Kidney (tissue), 14 donors: ENCODE data around the gene DUS2. TPM values are rescaled to one million over a fixed set of nuclear protein-coding genes. Genes with fewer than 3 reads are reported as not detected.
"Not testable (repeated sequence)": the region's sequence is repeated elsewhere in the genome, so short reads cannot be mapped to it uniquely, and the experiment has no call there.

Source experiments
- DNase-seq, 5 donors: peaks; one replicate each; pipeline ENCODE4 v3.0.0-alpha.2; 2013 to 2020
- FAIRE-seq: peaks from 2 replicates; lab custom pipeline; 2012; peaks lifted over from hg19 to GRCh38; lab: Jason Lieb, UNC
- H3K27ac ChIP-seq, 2 donors: one replicate each; pipeline ENCODE4 v1.7.0; 2013; ENCODE audit warnings: low read depth in 2 of 2, low read length in 2 of 2, inconsistent platforms in 1 of 2
- H3K27me3 ChIP-seq: one replicate; pipeline ENCODE4 v1.7.1; 2013; ENCODE audit warnings: low read length, inconsistent platforms; ENCODE audit not compliant: control insufficient read depth, insufficient read depth
- H3K36me3 ChIP-seq, 3 donors: one replicate each; pipeline versions ENCODE4 v1.7.0 to v1.7.1; 2013; ENCODE audit warnings: low read length in 3 of 3, control low read depth in 1 of 3, inconsistent platforms in 1 of 3; ENCODE audit not compliant: insufficient read depth in 3 of 3, control insufficient read depth in 2 of 3
- H3K4me1 ChIP-seq, 3 donors: one replicate each; pipeline versions ENCODE4 v1.7.0 to v1.7.1; 2013; ENCODE audit warnings: low read length in 3 of 3, inconsistent platforms in 1 of 3, low read depth in 1 of 3; ENCODE audit not compliant: control insufficient read depth in 2 of 3, insufficient read depth in 2 of 3
- H3K4me3 ChIP-seq, 3 donors: one replicate each; pipeline versions ENCODE4 v1.7.0 to v1.8.1; 2013; ENCODE audit warnings: low read length in 3 of 3, control low read depth in 1 of 3, inconsistent platforms in 1 of 3
- H3K9ac ChIP-seq, 3 donors: one replicate each; pipeline versions ENCODE4 v1.7.0 to v1.7.1; 2013; ENCODE audit warnings: low read length in 3 of 3, control low read depth in 1 of 3, inconsistent platforms in 1 of 3
- H3K9me3 ChIP-seq, 3 donors: one replicate each; pipeline versions ENCODE4 v1.7.0 to v1.7.1; 2013; ENCODE audit warnings: low read length in 3 of 3, control low read depth in 1 of 3, inconsistent platforms in 1 of 3; ENCODE audit not compliant: control insufficient read depth in 2 of 3, insufficient read depth in 1 of 3
- CTCF ChIP-seq: IDR thresholded peaks from 3 replicates; pipeline ENCODE4 v1.5.1; 2012; ENCODE audit warnings: mild to moderate bottlenecking, moderate library complexity, borderline replicate concordance; ENCODE audit not compliant: insufficient read depth; ENCODE audit errors: extremely low read depth
- intact Hi-C: fragments of 100-400 bp; cut with DNase I; formaldehyde crosslinking; loops from one replicate; pipeline ENCODE4 v1.11.1; 2022
- polyA plus RNA-seq: library from polyadenylated mRNA; stranded (reverse); fragments of 350-450 nt; fragmentation: Illumina TruSeq; extraction: RNeasy Lipid Tissue Mini Kit (QIAGEN cat#74804); gene quantifications from one replicate; pipeline ENCODE4 v1.2.3, GENCODE V29; 2014; ENCODE audit warnings: low read depth, low replicate concordance; ENCODE audit not compliant: insufficient read depth
- total RNA-seq: library from RNA; stranded (reverse); fragmentation: NEBNext Ultra II Directional; extraction: Animal tissue kit (Norgen Biotek cat#: 25700); gene quantifications from one replicate; pipeline ENCODE4 v1.2.1, GENCODE V29; 2021
- donor health status: control.
- donor health status: control.
- donor health status: control.
- donor health status: control.
- donor health status: control.
- donor health status: DM: yes; HTN: yes; CAD: no.
- donor health status: Normal renal cell carcinoma (clear cell type).

The DUS2 gene
- total and polyA plus RNA-seq, 2 donors from 2014 or later, result 12.1 to 12.5 TPM

- Histone ChIP-seq H3K4me1 (peaks cover 3 to 23% (median 4%) of the 10 kb centered on the region in 3 donors), H3K9me3 (no peaks in the 10 kb centered on the region), H3K4me3 (no peak overlapping the region), H3K27ac (peak overlapping the region in 1 of 2 donors; percentile 23), H3K9ac (no peak overlapping the region), H3K36me3 (no peaks in the 10 kb centered on the region), H3K27me3 (no peaks in the 10 kb centered on the region)
- no peak for FAIRE-seq
- no peak for TF ChIP-seq CTCF
- DNase-seq, result peak in 3 of 5 donors; percentile 62 to 87 (median 86)
- intact Hi-C loops, result loop anchor here (10.0 kb wide), 1 partner anchor 123 kb away; no protein-coding TSS in a partner anchor
Observed at GRCh38 chr16:68091380-68092261, 68.5 kb downstream of the DUS2 start.

GRCh38 chr16:68092275-68092674 lies 69.2 kb downstream of the DUS2 start:
- intact Hi-C loops, result loop anchor here (10.0 kb wide), 1 partner anchor 123 kb away; no protein-coding TSS in a partner anchor
- H3K27me3 ChIP-seq, H3K36me3 ChIP-seq, DNase-seq, H3K9me3 ChIP-seq, FAIRE-seq, H3K4me3 ChIP-seq, H3K9ac ChIP-seq, H3K27ac ChIP-seq: not testable (repeated sequence)
- H3K4me1 ChIP-seq, result peaks cover 0 to 19% (median 4%) of the 10 kb centered on the region in 3 donors

- Histone ChIP-seq H3K27me3 (no peaks in the 10 kb centered on the region), H3K4me1 (peaks cover 0 to 19% (median 4%) of the 10 kb centered on the region in 3 donors), H3K9me3 (no peaks in the 10 kb centered on the region), H3K36me3 (no peaks in the 10 kb centered on the region), H3K27ac (no peak overlapping the region), H3K9ac (no peak overlapping the region), H3K4me3 (no peak overlapping the region)
- DNase-seq (no peak), FAIRE-seq (no peak)
- intact Hi-C loops, result loop anchor here (10.0 kb wide), 1 partner anchor 121 kb away; no protein-coding TSS in a partner anchor
- TF ChIP-seq CTCF, result peak; percentile 41
Observed at GRCh38 chr16:68093816-68094613, 70.9 kb downstream of the DUS2 start.

DNA sequence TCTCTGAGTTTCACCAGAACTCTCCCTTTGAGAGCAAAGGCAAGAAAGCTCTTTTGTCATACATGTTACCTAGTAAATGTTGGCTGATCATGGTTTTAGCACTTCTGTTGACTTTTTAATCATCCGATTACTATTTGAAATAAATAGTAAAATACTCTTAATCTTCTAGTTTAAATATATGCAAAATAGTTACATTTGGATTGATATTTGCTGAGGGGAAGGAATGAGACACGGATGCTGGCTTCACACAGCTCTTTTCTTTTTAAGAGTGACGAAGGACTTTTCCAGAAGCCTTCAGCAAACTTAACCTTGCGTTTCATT lies 71.5 kb downstream of the DUS2 start:
- H3K4me3 ChIP-seq, result no peak overlapping the region
- no peaks in the 10 kb centered on the region for H3K27me3 ChIP-seq
- no peak for DNase-seq
- intact Hi-C loops, result loop anchor here (10.0 kb wide), 1 partner anchor 120 kb away; no protein-coding TSS in a partner anchor
- FAIRE-seq, result no peak
- H3K4me1 ChIP-seq, result peaks cover 0 to 19% (median 4%) of the 10 kb centered on the region in 3 donors
- no peaks in the 10 kb centered on the region for H3K36me3 ChIP-seq
- H3K27ac ChIP-seq, result no peak overlapping the region
- TF ChIP-seq CTCF, result no peak
- H3K9ac ChIP-seq, result no peak overlapping the region
- H3K9me3 ChIP-seq, result no peaks in the 10 kb centered on the region
